ENCODE data around the gene PRELP.

PRELP gene

GRCh38 chr1:203492082-203492747 lies 16.6 kb downstream of the PRELP start:
- ATAC-seq (replicated peaks) (no peak), DNase-seq (no peak)
- peaks cover 37 to 42% of the 10 kb centered on the region in 2 donors for H3K27me3 Mint-ChIP-seq
- H3K9me3 Mint-ChIP-seq, result no peaks in the 10 kb centered on the region
- peaks cover 3 to 5% of the 10 kb centered on the region in 2 donors for H3K4me1 Mint-ChIP-seq (ENCODE audit: low read depth in 2 of 2)
- no peaks in the 10 kb centered on the region for H3K36me3 Mint-ChIP-seq (ENCODE audit: insufficient read depth)
- no peak overlapping the region for H3K4me3 Mint-ChIP-seq
- no peak overlapping the region for H3K27ac Mint-ChIP-seq

GRCh38 chr1:203492748-203493130 lies 17.1 kb downstream of the PRELP start:
- peaks cover 37 to 42% of the 10 kb centered on the region in 2 donors for H3K27me3 Mint-ChIP-seq
- no peak overlapping the region for H3K4me3 Mint-ChIP-seq
- H3K36me3 Mint-ChIP-seq (ENCODE audit: insufficient read depth), result no peaks in the 10 kb centered on the region
- no peak overlapping the region for H3K27ac Mint-ChIP-seq
- no peaks in the 10 kb centered on the region for H3K9me3 Mint-ChIP-seq
- ATAC-seq (replicated peaks), result no peak
- peaks cover 2 to 3% of the 10 kb centered on the region in 2 donors for H3K4me1 Mint-ChIP-seq (ENCODE audit: low read depth in 2 of 2)
- DNase-seq, result no peak

- H3K36me3 Mint-ChIP-seq (ENCODE audit: insufficient read depth), result no peaks in the 10 kb centered on the region
- no peak within 1 kb of the TSS for H3K27ac Mint-ChIP-seq
- H3K9me3 Mint-ChIP-seq, result no peaks in the 10 kb centered on the region
- no peak within 1 kb of the TSS for H3K4me3 Mint-ChIP-seq
- no peak for DNase-seq
- no peak for ATAC-seq (replicated peaks)
- peaks cover 37 to 42% of the 10 kb centered on the region in 2 donors for H3K27me3 Mint-ChIP-seq
- no peaks in the 10 kb centered on the region for H3K4me1 Mint-ChIP-seq (ENCODE audit: low read depth in 2 of 2)
Measured at GRCh38 chr1:203493901-203494300, 18.3 kb downstream of the PRELP start, which contains the start of gene OPTC. TSS of gene OPTC (plus strand) at chr1:203494153. CDS start at chr1:203496006, 1,853 bp downstream.

- Mint-ChIP-seq H3K36me3 (ENCODE audit: insufficient read depth) (no peaks in the 10 kb centered on the region), H3K9me3 (no peaks in the 10 kb centered on the region), H3K4me3 (no peak overlapping the region), H3K4me1 (ENCODE audit: low read depth in 2 of 2) (peaks cover 2% of the 10 kb centered on the region in 2 donors), H3K27me3 (peaks cover 35 to 42% of the 10 kb centered on the region in 2 donors), H3K27ac (no peak overlapping the region)
- DNase-seq, result no peak
- ATAC-seq (replicated peaks), result no peak
Measured at GRCh38 chr1:203495845-203496244, 20.2 kb downstream of the PRELP start.

GRCh38 chr1:203497269-203497777 lies 21.7 kb downstream of the PRELP start:
- ATAC-seq (replicated peaks), result no peak
- no peak for DNase-seq
- Mint-ChIP-seq H3K9me3 (no peaks in the 10 kb centered on the region), H3K27ac (peak overlapping the region in 1 of 2 donors; percentile 86), H3K27me3 (peaks cover 20 to 27% of the 10 kb centered on the region in 2 donors), H3K4me3 (no peak overlapping the region), H3K36me3 (ENCODE audit: insufficient read depth) (no peaks in the 10 kb centered on the region), H3K4me1 (ENCODE audit: low read depth in 2 of 2) (peaks cover 2 to 3% of the 10 kb centered on the region in 2 donors)

- H3K27ac Mint-ChIP-seq, result peak overlapping the region; percentile 9 to 22
- peak; percentile 32 for ATAC-seq (replicated peaks)
- H3K27me3 Mint-ChIP-seq, result peaks cover 8 to 11% of the 10 kb centered on the region in 2 donors
Measured at GRCh38 chr1:203499643-203500278, 24.2 kb downstream of the PRELP start.

GRCh38 chr1:203500279-203500678 lies 24.7 kb downstream of the PRELP start:
- DNase-seq (no peak), ATAC-seq (replicated peaks) (peak; percentile 14)
- Mint-ChIP-seq H3K4me1 (ENCODE audit: low read depth in 2 of 2) (peaks cover 3 to 6% of the 10 kb centered on the region in 2 donors), H3K27ac (peak overlapping the region; percentile 41 to 71), H3K4me3 (no peak overlapping the region), H3K36me3 (ENCODE audit: insufficient read depth) (no peaks in the 10 kb centered on the region), H3K27me3 (peaks cover 8 to 11% of the 10 kb centered on the region in 2 donors), H3K9me3 (no peaks in the 10 kb centered on the region)

More at GRCh38 chr1:203499643-203500278, 24.2 kb downstream of the PRELP start:
- peaks cover 3 to 6% of the 10 kb centered on the region in 2 donors for H3K4me1 Mint-ChIP-seq (ENCODE audit: low read depth in 2 of 2)
- no peak for DNase-seq
- no peak overlapping the region for H3K4me3 Mint-ChIP-seq
- no peaks in the 10 kb centered on the region for H3K9me3 Mint-ChIP-seq
- no peaks in the 10 kb centered on the region for H3K36me3 Mint-ChIP-seq (ENCODE audit: insufficient read depth)

- Mint-ChIP-seq H3K9me3 (no peaks in the 10 kb centered on the region), H3K4me3 (no peak overlapping the region), H3K4me1 (ENCODE audit: low read depth in 2 of 2) (peaks cover 3 to 6% of the 10 kb centered on the region in 2 donors), H3K36me3 (ENCODE audit: insufficient read depth) (no peaks in the 10 kb centered on the region), H3K27me3 (peaks cover 0 to 11% of the 10 kb centered on the region in 2 donors), H3K27ac (no peak overlapping the region)
- ATAC-seq (replicated peaks) (no peak), DNase-seq (no peak)
Measured at GRCh38 chr1:203503836-203504235, 28.2 kb downstream of the PRELP start.

- no peaks in the 10 kb centered on the region for H3K9me3 Mint-ChIP-seq
- H3K27me3 Mint-ChIP-seq, result peaks cover 0 to 11% of the 10 kb centered on the region in 2 donors
- no peak overlapping the region for H3K4me3 Mint-ChIP-seq
- ATAC-seq (replicated peaks), result peak; percentile 73
- H3K36me3 Mint-ChIP-seq (ENCODE audit: insufficient read depth), result no peaks in the 10 kb centered on the region
- no peak overlapping the region for H3K27ac Mint-ChIP-seq
- peaks cover 3 to 4% of the 10 kb centered on the region in 2 donors for H3K4me1 Mint-ChIP-seq (ENCODE audit: low read depth in 2 of 2)
- peak; percentile 69 to 75 (median 74) for DNase-seq
Measured at GRCh38 chr1:203504400-203505250, 29.0 kb downstream of the PRELP start.

GRCh38 chr1:203505526-203506204 lies 30.1 kb downstream of the PRELP start:
- Mint-ChIP-seq H3K9me3 (no peaks in the 10 kb centered on the region), H3K36me3 (ENCODE audit: insufficient read depth) (no peaks in the 10 kb centered on the region), H3K4me1 (ENCODE audit: low read depth in 2 of 2) (peaks cover 3 to 4% of the 10 kb centered on the region in 2 donors), H3K27ac (no peak overlapping the region), H3K27me3 (peaks cover 0 to 11% of the 10 kb centered on the region in 2 donors), H3K4me3 (no peak overlapping the region)
- ATAC-seq (replicated peaks) (no peak), DNase-seq (no peak)

GRCh38 chr1:203506858-203507626 lies 31.4 kb downstream of the PRELP start:
- peaks cover 0 to 4% of the 10 kb centered on the region in 2 donors for H3K4me1 Mint-ChIP-seq (ENCODE audit: low read depth in 2 of 2)
- no peaks in the 10 kb centered on the region for H3K9me3 Mint-ChIP-seq
- ATAC-seq (replicated peaks), result no peak
- DNase-seq, result no peak
- H3K4me3 Mint-ChIP-seq, result no peak overlapping the region
- H3K27ac Mint-ChIP-seq, result peak overlapping the region in 1 of 2 donors; percentile 81
- H3K36me3 Mint-ChIP-seq (ENCODE audit: insufficient read depth), result no peaks in the 10 kb centered on the region
- peaks cover 0 to 11% of the 10 kb centered on the region in 2 donors for H3K27me3 Mint-ChIP-seq

GRCh38 chr1:203507759-203508158 lies 32.2 kb downstream of the PRELP start:
- H3K9me3 Mint-ChIP-seq, result no peaks in the 10 kb centered on the region
- H3K27me3 Mint-ChIP-seq, result peaks cover 5 to 14% of the 10 kb centered on the region in 2 donors
- H3K4me1 Mint-ChIP-seq (ENCODE audit: low read depth in 2 of 2), result peaks cover 0 to 4% of the 10 kb centered on the region in 2 donors
- no peak overlapping the region for H3K27ac Mint-ChIP-seq
- ATAC-seq (replicated peaks), result no peak
- no peak for DNase-seq
- H3K4me3 Mint-ChIP-seq, result no peak overlapping the region
- H3K36me3 Mint-ChIP-seq (ENCODE audit: insufficient read depth), result no peaks in the 10 kb centered on the region

Data from effector memory CD8-positive, alpha-beta T cell (primary cell).